ENCODE measurements around the gene MYBPHL.

Gene MYBPHL, protein sequence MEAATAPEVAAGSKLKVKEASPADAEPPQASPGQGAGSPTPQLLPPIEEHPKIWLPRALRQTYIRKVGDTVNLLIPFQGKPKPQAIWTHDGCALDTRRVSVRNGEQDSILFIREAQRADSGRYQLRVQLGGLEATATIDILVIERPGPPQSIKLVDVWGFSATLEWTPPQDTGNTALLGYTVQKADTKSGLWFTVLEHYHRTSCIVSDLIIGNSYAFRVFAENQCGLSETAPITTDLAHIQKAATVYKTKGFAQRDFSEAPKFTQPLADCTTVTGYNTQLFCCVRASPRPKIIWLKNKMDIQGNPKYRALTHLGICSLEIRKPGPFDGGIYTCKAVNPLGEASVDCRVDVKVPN

GRCh38 chr1:109306832-109307273, at the start of gene MYBPHL:
Gene MYBPHL (minus strand): TSS chr1:109307011. CDS start chr1:109306991, 20 bp downstream.
- DNase-seq = no peak

DNA sequence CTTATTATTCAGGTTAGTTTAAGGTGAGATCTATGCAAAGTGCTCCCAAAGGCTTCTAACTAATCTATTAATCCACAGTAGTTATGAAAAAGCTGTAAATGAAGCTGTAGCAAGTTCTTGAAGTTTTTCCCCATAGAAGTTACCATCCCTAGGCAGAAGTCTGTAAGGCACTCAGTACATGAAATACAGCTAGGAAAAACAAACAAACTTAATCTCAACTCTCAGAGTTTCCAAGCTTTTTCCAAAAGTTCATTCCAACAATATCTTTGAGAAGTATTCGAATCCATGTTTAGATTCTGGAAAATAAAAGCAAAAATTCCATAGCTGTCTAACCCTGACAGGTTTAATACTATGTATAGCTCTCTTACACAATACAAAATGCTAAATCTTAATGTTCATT, 49.7 kb upstream of the MYBPHL start:
- DNase-seq = no peak

- no peak for DNase-seq
Observed at GRCh38 chr1:109354929-109355328, 48.1 kb upstream of the MYBPHL start.

GRCh38 chr1:109351457-109351856, 44.6 kb upstream of the MYBPHL start:
- no peak for DNase-seq

GRCh38 chr1:109350655-109351054, 43.8 kb upstream of the MYBPHL start:
- DNase-seq = no peak

- no peak for DNase-seq
Observed at GRCh38 chr1:109350182-109350581, 43.4 kb upstream of the MYBPHL start.

GRCh38 chr1:109347511-109347910, 40.7 kb upstream of the MYBPHL start:
- no peak for DNase-seq

GRCh38 chr1:109341944-109342930, 35.4 kb upstream of the MYBPHL start:
- no peak for DNase-seq

DNA sequence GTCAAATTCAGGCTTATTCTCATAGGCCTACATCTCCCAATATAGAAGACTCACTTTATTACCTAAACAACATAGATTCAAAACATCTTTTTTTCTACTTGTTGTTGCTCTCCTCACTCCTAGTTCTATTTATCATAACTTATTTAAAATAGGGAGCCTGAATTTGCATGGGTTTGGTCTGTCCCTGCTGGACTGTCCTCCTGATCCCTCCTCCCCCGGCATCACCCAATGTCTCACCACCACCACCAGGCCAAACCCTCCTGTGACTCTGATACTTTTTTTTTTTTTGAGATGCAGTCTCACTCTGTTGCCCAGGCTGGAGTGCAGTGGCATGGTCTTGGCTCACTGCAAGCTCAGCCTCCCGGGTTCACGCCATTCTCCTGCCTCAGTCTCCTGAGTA, 31.8 kb upstream of the MYBPHL start:
- no peak for DNase-seq

GRCh38 chr1:109338091-109338490, 31.3 kb upstream of the MYBPHL start:
- no peak for DNase-seq

DNA sequence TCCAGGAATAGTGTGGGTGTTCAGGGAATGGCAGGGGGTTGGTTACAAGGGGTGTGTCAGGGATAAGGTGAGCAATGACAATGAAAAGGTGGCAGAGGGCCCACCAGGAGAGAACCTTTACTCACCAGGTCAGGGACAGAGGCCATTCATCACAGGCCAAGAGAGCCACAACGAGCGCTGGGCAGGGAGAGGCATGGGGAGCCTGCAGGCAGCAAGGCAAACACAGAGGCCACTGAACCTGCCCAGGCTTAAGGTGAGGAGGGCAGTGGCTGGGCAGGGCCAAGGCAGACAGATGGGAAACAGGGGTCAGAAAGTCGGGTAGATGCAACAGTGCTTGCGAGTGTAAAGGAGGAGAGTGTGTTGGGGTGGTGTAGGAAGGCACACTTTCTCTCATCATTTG, 28.3 kb upstream of the MYBPHL start:
- no peak for DNase-seq

DNA sequence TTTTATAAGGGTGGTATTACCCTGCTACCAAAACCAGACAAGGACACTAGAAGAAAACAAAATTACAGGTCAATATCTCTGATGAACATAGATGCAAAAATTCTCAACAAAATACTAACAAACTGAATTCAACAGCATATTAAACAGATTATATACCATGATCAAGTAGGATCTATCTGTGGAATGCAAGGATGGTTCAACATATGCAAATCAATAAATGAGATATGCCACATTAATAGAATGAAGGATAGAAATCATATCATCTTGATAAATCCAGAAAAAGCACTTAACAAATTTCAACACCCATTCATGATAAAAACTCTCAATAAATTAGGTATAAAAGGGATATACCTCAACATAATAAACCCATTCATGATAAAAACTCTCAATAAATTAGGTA, 24.3 kb upstream of the MYBPHL start:
- no peak for DNase-seq

DNA sequence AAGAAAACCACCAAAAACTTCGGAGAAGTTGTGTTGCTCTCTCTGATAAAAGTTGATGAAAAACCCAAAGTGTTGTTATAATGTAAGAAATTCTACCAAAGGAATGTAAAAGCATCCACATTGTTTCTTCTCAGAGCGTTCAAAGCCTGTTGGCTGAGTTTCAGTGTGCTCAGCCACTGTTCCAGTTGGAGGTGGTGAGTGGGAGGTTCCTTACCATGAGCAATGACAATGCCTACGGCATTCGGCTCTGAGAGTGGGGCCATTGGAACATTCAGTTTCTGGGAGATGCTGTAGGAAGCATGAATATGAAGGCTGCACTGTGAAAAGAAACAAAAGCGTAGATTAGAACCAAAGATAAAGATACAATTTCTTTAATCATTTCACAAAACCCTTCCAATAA, 20.5 kb upstream of the MYBPHL start:
- DNase-seq = no peak

DNA sequence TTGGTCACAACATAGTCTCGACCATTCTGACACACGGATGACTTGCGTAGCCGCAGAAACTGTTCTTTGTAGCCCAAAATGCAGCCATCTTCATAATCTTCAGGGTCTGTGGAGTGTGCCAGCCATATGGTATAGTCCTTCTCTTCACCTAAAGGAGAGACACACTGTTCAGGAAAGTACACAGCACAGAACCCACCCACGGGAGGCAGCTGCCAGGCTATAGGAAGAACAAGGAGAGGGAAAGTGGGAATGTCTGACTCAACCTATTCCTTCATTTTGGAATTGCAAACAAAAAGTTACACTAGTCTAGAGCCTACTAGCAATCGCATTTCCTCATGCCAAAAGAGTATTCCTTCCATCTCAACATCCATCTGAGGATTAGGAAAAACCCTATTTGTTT, 16.2 kb upstream of the MYBPHL start:
- DNase-seq = no peak

GRCh38 chr1:109319114-109319513, 12.3 kb upstream of the MYBPHL start:
- no peak for DNase-seq

DNA sequence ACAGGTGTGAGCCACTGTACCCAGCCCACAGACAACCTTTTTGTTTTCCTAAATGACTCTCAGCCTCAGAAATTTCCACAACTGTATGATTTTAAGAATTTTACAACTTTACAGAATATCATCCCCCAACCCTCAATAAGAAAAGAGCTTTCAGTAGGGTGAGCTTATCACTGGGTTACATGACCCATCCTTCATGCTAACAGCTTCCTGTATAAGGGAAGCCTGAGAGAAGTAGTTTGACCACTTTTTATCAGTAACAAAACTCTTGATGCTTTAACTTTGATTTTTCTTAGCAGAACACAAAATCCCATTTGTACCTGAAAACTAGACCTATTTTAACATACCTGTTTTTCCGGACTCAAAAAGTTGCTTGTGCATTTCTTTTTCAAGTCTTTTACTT, 9.7 kb upstream of the MYBPHL start:
- no peak for DNase-seq

DNA sequence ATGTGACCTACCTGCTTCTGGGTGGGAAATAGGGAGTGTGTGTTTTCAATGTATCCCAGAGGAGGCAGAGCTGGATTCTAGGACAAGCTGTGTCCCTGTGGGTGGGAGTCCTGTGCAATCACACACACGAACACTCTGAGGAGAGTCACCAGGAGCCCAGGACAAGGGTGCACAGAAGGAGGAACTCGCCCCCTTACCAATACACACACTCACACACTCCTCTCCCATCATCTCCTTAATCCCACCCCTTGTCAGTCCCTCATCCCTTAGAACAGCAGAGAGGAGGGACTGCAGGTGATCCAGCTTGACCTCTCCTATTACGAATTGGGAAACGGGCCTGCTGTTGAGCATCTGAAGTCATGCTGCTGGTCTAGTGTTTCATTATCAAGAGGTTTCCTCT, 8.5 kb upstream of the MYBPHL start:
- DNase-seq = no peak

- DNase-seq = no peak
Observed at GRCh38 chr1:109314795-109315194, 8.0 kb upstream of the MYBPHL start.

DNA sequence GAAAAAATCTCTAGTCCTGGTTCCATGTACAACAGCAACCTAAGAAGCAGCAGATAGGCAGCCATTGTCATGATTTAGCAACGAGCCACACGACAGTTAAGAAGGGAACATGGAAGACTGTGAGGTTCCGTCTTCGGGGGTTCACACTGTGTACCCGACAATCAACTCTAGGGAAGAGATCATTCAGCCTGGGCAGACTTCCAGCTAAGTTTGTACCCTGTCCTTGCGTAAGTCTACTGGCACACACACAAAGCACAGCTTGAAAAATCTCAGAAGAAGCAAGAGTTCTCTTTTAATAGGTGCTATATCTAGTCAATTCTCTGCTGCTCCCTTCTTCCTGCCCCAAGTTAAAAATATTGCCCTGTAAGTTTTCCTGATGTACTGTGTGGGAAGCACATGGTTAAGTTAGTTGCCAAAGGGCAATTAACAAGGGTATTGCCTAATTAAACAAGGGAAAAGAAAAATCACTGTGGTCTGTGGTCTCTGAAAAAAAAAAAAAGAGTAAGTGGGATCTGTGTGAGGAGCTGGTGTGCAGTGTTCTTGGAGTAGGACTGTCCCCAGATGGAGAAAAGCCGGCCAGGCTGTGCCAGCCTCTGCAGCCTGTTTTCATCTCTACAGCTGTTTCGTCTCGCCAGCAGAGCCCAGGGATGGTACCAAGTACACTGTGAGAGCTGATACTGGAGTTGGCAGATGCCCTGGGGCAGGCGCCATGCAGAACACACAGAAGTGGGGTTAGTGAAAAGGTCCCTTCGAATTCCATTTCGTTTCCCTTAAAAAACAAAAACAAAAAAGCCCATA, 6.4 kb upstream of the MYBPHL start:
- DNase-seq = no peak

DNA sequence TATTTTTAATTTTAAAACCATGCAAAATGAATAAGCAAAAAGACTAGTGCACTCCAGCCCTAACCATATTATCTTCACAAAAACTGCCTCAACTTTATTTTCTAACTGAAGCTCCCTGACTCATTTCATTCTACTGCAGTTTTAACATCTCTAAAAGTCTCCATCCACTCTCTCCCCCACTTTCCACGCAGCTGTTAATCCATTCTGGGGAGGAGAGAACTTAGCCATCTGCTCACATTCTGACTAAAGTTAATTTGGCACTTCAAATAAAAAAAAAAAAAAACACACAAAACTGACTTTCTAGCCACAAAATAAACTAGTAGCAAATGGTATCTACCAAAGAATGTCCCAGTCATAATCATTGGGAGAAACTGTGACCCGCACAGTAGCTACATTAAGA, 5.4 kb upstream of the MYBPHL start:
- DNase-seq = no peak

DNA sequence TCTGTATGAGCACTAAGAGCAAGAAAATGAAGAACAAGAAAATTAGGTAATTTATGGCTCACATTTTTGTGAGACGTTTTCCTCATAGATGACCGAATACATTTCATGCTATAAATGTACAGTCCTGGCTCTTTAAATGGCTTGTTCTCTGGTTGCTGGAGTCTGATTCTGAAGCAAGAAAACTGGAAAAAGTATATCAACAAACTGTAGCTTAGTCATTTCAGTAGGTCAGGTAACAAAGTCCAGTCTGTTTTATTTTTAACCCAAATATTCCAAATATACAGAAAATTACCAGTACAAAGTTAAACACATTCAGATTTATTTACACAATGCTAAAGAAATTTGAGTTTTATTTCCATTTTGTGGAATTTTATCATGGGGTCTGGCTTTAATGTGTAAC, 2.5 kb upstream of the MYBPHL start:
- peak; percentile 11 for DNase-seq

- no peak for DNase-seq
Observed at GRCh38 chr1:109307274-109308021, 637 bp upstream of the MYBPHL start.
